PC-9 (cell line): Measurements from ENCODE around the gene TFE3. TPM values are rescaled to one million over a fixed set of nuclear protein-coding genes. Genes with fewer than 3 reads are reported as not detected.

Source experiments
- BruUV-seq: library from RNA; stranded (reverse); fragments of 400-500 nt; replicated peaks from 2 replicates; lab custom pipeline; 2021; lab: Mats Ljungman, UMichigan
- CTCF ChIA-PET: fragments of 300-600 bp; sonication (Branson Sonifier 250); formaldehyde crosslinking; loops from one replicate; lab custom pipeline; 2022; ENCODE audit warnings: antibody characterized with exemption; lab: Charles Lee
- POLR2A ChIA-PET: fragments of 300-600 bp; sonication (Branson Sonifier 250); formaldehyde crosslinking; loops from one replicate; lab custom pipeline; 2022; ENCODE audit warnings: antibody characterized with exemption; ENCODE audit not compliant: unreplicated experiment; lab: Charles Lee
- DNase-seq, 2 experiments: peaks; one replicate each; pipeline versions ENCODE4 v3.0.0 to v3.0.0-alpha.2; 2015 to 2022; ENCODE audit warnings: mixed read lengths in 1 of 2
- H2AFZ ChIP-seq: fragments of 200-600 bp; sonication (generic); 2 replicates; pipeline ENCODE4 v1.8.1; 2017; ENCODE audit warnings: antibody characterized with exemption
- H3F3A ChIP-seq: fragments of 200-600 bp; sonication (generic); 2 replicates; pipeline ENCODE4 v1.8.1; 2017; ENCODE audit warnings: antibody characterized with exemption, mild to moderate bottlenecking, low read depth; ENCODE audit not compliant: insufficient read depth
- H3K27ac ChIP-seq: fragments of 200-600 bp; sonication (generic); 2 replicates; pipeline ENCODE4 v1.6.1; 2016; ENCODE audit warnings: mixed run types
- H3K27me3 ChIP-seq: fragments of 200-600 bp; sonication (generic); 2 replicates; pipeline ENCODE4 v1.6.1; 2016; ENCODE audit warnings: low read depth, mixed run types; ENCODE audit not compliant: insufficient read depth
- H3K36me3 ChIP-seq: fragments of 200-600 bp; sonication (generic); 2 replicates; pipeline ENCODE4 v1.6.1; 2016; ENCODE audit warnings: low read depth, mixed run types
- H3K4me1 ChIP-seq: fragments of 200-600 bp; sonication (generic); replicated peaks from 2 replicates; pipeline ENCODE4 v1.6.1; 2016; ENCODE audit warnings: mixed run types; ENCODE audit not compliant: insufficient read depth
- H3K4me2 ChIP-seq: fragments of 200-600 bp; sonication (generic); 2 replicates; pipeline ENCODE4 v1.6.1; 2017; ENCODE audit warnings: mixed run types
- H3K4me3 ChIP-seq: fragments of 200-600 bp; sonication (generic); 2 replicates; pipeline ENCODE4 v1.6.1; 2016; ENCODE audit warnings: mixed run types
- H3K79me2 ChIP-seq: fragments of 200-600 bp; sonication (generic); 2 replicates; pipeline ENCODE4 v1.6.1; 2017; ENCODE audit warnings: low read depth, mixed run types
- H3K9me2 ChIP-seq: fragments of 200-600 bp; sonication (generic); 2 replicates; pipeline ENCODE4 v1.8.1; 2017; ENCODE audit warnings: mild to moderate bottlenecking; ENCODE audit not compliant: insufficient read depth
- H3K9me3 ChIP-seq: fragments of 200-600 bp; sonication (generic); 2 replicates; pipeline ENCODE4 v1.8.1; 2016; ENCODE audit warnings: low read depth; ENCODE audit not compliant: insufficient read depth
- H4K20me1 ChIP-seq: fragments of 200-600 bp; sonication (generic); 2 replicates; pipeline ENCODE4 v1.8.1; 2017; ENCODE audit not compliant: insufficient read depth
- CTCF ChIP-seq: fragments of 200-600 bp; sonication (generic); conservative IDR thresholded peaks from 2 replicates; pipeline ENCODE4 v1.6.1; 2017; ENCODE audit warnings: mixed run types, antibody characterized with exemption, mild to moderate bottlenecking, moderate library complexity
- EZH2 ChIP-seq: fragments of 200-600 bp; sonication (generic); IDR thresholded peaks from 2 replicates; pipeline ENCODE4 v1.8.0; 2017; ENCODE audit warnings: antibody characterized with exemption, low read depth
- intact Hi-C: fragments of 100-400 bp; cut with micrococcal nuclease; formaldehyde crosslinking; loops from one replicate; pipeline ENCODE4 v1.10.0; 2022; ENCODE audit not compliant: unreplicated experiment
- total RNA-seq: library from RNA; stranded (reverse); gene quantifications from 2 replicates; pipeline ENCODE4 v1.2.3, GENCODE V29; 2021

TFE3 gene
- total RNA-seq, 1 experiment from 2014 or later: 33.7 TPM

- no peak overlapping the region for H2AFZ ChIP-seq
- no peaks in the 10 kb centered on the region for H3K36me3 ChIP-seq
- peaks cover 26% of the 10 kb centered on the region for H3K79me2 ChIP-seq
- peak overlapping the region; percentile 69 for H3K4me2 ChIP-seq
- H3K9me2 ChIP-seq: no peaks in the 10 kb centered on the region
- no peak for DNase-seq
- TSS peak; percentile 46 for BruUV-seq
- H3K4me1 ChIP-seq: peaks cover 17% of the 10 kb centered on the region
- H3K9me3 ChIP-seq: no peaks in the 10 kb centered on the region
- no peaks in the 10 kb centered on the region for H3F3A ChIP-seq
- TF ChIP-seq EZH2: no peak
- no peak for TF ChIP-seq CTCF
- no peaks in the 10 kb centered on the region for H4K20me1 ChIP-seq
- peak overlapping the region; percentile 58 for H3K4me3 ChIP-seq
- peak overlapping the region; percentile 75 for H3K27ac ChIP-seq
- intact Hi-C loops: loop anchor here (1.0 to 10.0 kb wide), 7 partner anchors 16 to 280 kb away; partner anchors contain the start of genes CCDC120, GLOD5, GRIPAP1 and OTUD5
- CTCF ChIA-PET: no interaction called here
- POLR2A ChIA-PET: no interaction called here
- no peaks in the 10 kb centered on the region for H3K27me3 ChIP-seq
These were observed 457 bp downstream of the TFE3 start for GRCh38 chrX:49042581-49043219.

- H3K9me3 ChIP-seq: no peaks in the 10 kb centered on the region
- POLR2A ChIA-PET: interaction anchor here (0.7 kb wide), 1 partner anchor 130 kb away, joined by 3 read pairs; the partner anchor contains the start of gene SLC35A2
- H3F3A ChIP-seq: no peaks in the 10 kb centered on the region
- no peaks in the 10 kb centered on the region for H3K9me2 ChIP-seq
- TF ChIP-seq CTCF (no peak), EZH2 (no peak)
- H4K20me1 ChIP-seq: no peaks in the 10 kb centered on the region
- H3K27ac ChIP-seq: peak overlapping the region; percentile 75
- intact Hi-C loops: loop anchor here (2.0 to 10.0 kb wide), 6 partner anchors 17 to 280 kb away; partner anchors contain the start of genes CCDC120, GLOD5, GRIPAP1 and OTUD5
- CTCF ChIA-PET: interaction anchor here (0.7 kb wide), 1 partner anchor 87 kb away, joined by 3 read pairs; no protein-coding TSS in a partner anchor
- H3K36me3 ChIP-seq: no peaks in the 10 kb centered on the region
- H3K4me1 ChIP-seq: peaks cover 17% of the 10 kb centered on the region
- H3K79me2 ChIP-seq: peaks cover 26% of the 10 kb centered on the region
- H3K27me3 ChIP-seq: no peaks in the 10 kb centered on the region
- TSS peak; percentile 67 for BruUV-seq
- H2AFZ ChIP-seq: no peak overlapping the region
- H3K4me2 ChIP-seq: peak overlapping the region; percentile 69
- no peak for DNase-seq
- peak overlapping the region; percentile 58 for H3K4me3 ChIP-seq
These were observed 1.2 kb downstream of the TFE3 start for GRCh38 chrX:49041744-49042580.

- ChIA-PET POLR2A (no interaction called here), CTCF (interaction anchor here (0.6 kb wide), 1 partner anchor 67 kb away, joined by 6 read pairs; no protein-coding TSS in a partner anchor)
- Histone ChIP-seq H3K9me2 (no peaks in the 10 kb centered on the region), H3K4me1 (peaks cover 17% of the 10 kb centered on the region), H3K27ac (peak overlapping the region; percentile 75), H3K9me3 (no peaks in the 10 kb centered on the region), H4K20me1 (no peaks in the 10 kb centered on the region), H2AFZ (no peak overlapping the region), H3K4me2 (peak overlapping the region; percentile 69), H3K36me3 (no peaks in the 10 kb centered on the region), H3K27me3 (no peaks in the 10 kb centered on the region), H3K4me3 (peak overlapping the region; percentile 58; the same call in 1 of the 2 replicates), H3F3A (no peaks in the 10 kb centered on the region), H3K79me2 (peaks cover 26% of the 10 kb centered on the region)
- TF ChIP-seq EZH2 (no peak), CTCF (no peak)
- DNase-seq: no peak
- intact Hi-C loops: loop anchor here (5.0 to 10.0 kb wide), 5 partner anchors 38 to 278 kb away; partner anchors contain the start of genes GLOD5, GRIPAP1, OTUD5 and PRICKLE3
- BruUV-seq: TSS peak; percentile 65
These were observed 2.7 kb downstream of the TFE3 start for GRCh38 chrX:49040376-49040955.
